Left ventricle myocardium inferior (tissue), 1 donor: Measurements from ENCODE around the gene RBPJ. TPM values are rescaled to one million over a fixed set of nuclear protein-coding genes. Genes with fewer than 3 reads are reported as not detected.

Source experiments
- DNase-seq: peaks from one replicate; pipeline ENCODE4 v3.0.0-alpha.2; 2020
- H3K27ac ChIP-seq: fragments of 200-600 bp; replicated peaks from 2 replicates; pipeline ENCODE4 v1.8.0; 2021
- H3K27me3 ChIP-seq: fragments of 200-600 bp; 2 replicates; pipeline ENCODE4 v1.8.0; 2021; ENCODE audit warnings: low read depth
- H3K36me3 ChIP-seq: fragments of 200-600 bp; 2 replicates; pipeline ENCODE4 v1.8.0; 2021
- H3K4me1 ChIP-seq: fragments of 200-600 bp; 2 replicates; pipeline ENCODE4 v1.8.0; 2021
- H3K4me3 ChIP-seq: fragments of 200-600 bp; 2 replicates; pipeline ENCODE4 v1.8.0; 2021; ENCODE audit warnings: mild to moderate bottlenecking, moderate library complexity
- H3K9me3 ChIP-seq: fragments of 200-600 bp; replicated peaks from 2 replicates; pipeline ENCODE4 v1.8.0; 2021
- CTCF ChIP-seq: fragments of 200-600 bp; IDR thresholded peaks from 2 replicates; pipeline ENCODE4 v1.8.0; 2021; ENCODE audit warnings: antibody characterized with exemption, mild to moderate bottlenecking, borderline replicate concordance
- intact Hi-C: fragments of 100-400 bp; cut with micrococcal nuclease; formaldehyde crosslinking; loops from one replicate; pipeline ENCODE4 v1.11.0; 2022
- total RNA-seq: library from RNA; stranded (reverse); fragmentation: NEBNext Ultra II Directional; extraction: Animal tissue kit (Norgen Biotek cat#: 25700); gene quantifications from one replicate; pipeline ENCODE4 v1.2.1, GENCODE V29; 2021
- donor health status: DM: no; HTN: yes; CAD: no; lungs with severe emphysema.

Gene RBPJ
- total RNA-seq, 1 donor from 2014 or later = 36.5 TPM

- Histone ChIP-seq H3K36me3 (no peaks in the 10 kb centered on the region), H3K4me3 (no peak overlapping the region), H3K4me1 (no peaks in the 10 kb centered on the region), H3K27me3 (no peaks in the 10 kb centered on the region), H3K27ac (no peak overlapping the region), H3K9me3 (no peaks in the 10 kb centered on the region)
- TF ChIP-seq CTCF = no peak
- intact Hi-C loops = no loop called here
- DNase-seq = no peak
Observed at GRCh38 chr4:26302031-26302899, 18.5 kb upstream of the RBPJ start.

- no peak for TF ChIP-seq CTCF
- intact Hi-C loops = no loop called here
- H3K36me3 ChIP-seq = no peaks in the 10 kb centered on the region
- H3K4me1 ChIP-seq = no peaks in the 10 kb centered on the region
- H3K4me3 ChIP-seq = no peak overlapping the region
- H3K27ac ChIP-seq = no peak overlapping the region
- no peaks in the 10 kb centered on the region for H3K27me3 ChIP-seq
- DNase-seq = no peak
- no peaks in the 10 kb centered on the region for H3K9me3 ChIP-seq
Observed at GRCh38 chr4:26303008-26303407, 17.8 kb upstream of the RBPJ start.

GRCh38 chr4:26307037-26307800 lies 13.6 kb upstream of the RBPJ start:
- no peak overlapping the region for H3K4me3 ChIP-seq
- no peaks in the 10 kb centered on the region for H3K4me1 ChIP-seq
- H3K9me3 ChIP-seq = no peaks in the 10 kb centered on the region
- intact Hi-C loops = no loop called here
- H3K27ac ChIP-seq = no peak overlapping the region
- no peak for TF ChIP-seq CTCF
- H3K36me3 ChIP-seq = no peaks in the 10 kb centered on the region
- no peak for DNase-seq
- H3K27me3 ChIP-seq = no peaks in the 10 kb centered on the region

- no peak overlapping the region for H3K27ac ChIP-seq
- DNase-seq = no peak
- intact Hi-C loops = no loop called here
- H3K4me3 ChIP-seq = no peak overlapping the region
- H3K9me3 ChIP-seq = no peaks in the 10 kb centered on the region
- no peaks in the 10 kb centered on the region for H3K4me1 ChIP-seq
- no peak for TF ChIP-seq CTCF
- no peaks in the 10 kb centered on the region for H3K36me3 ChIP-seq
- H3K27me3 ChIP-seq = no peaks in the 10 kb centered on the region
Observed at GRCh38 chr4:26308568-26308967, 12.2 kb upstream of the RBPJ start.

- Histone ChIP-seq H3K36me3 (no peaks in the 10 kb centered on the region), H3K27me3 (no peaks in the 10 kb centered on the region), H3K9me3 (peaks cover 17% of the 10 kb centered on the region), H3K4me3 (no peak overlapping the region), H3K27ac (no peak overlapping the region), H3K4me1 (no peaks in the 10 kb centered on the region)
- DNase-seq = no peak
- TF ChIP-seq CTCF = no peak
- intact Hi-C loops = no loop called here
Observed at GRCh38 chr4:26310264-26310663, 10.6 kb upstream of the RBPJ start.
